ENCODE measurements around the gene MRPS18B.

- no peak for TF ChIP-seq MYC (IDR thresholded peaks at IDR 0.05; ENCODE audit: low read depth, low read length)
- no peak for TF ChIP-seq CTCF (IDR thresholded peaks at IDR 0.05; ENCODE audit: low read depth, low read length)
Observed at GRCh38 chr6:30644769-30645168, 27.1 kb downstream of the MRPS18B start.
